Stimulated activated CD8-positive, alpha-beta memory T cell treated with anti-CD3 and anti-CD28 coated beads, Interleukin-7, amount 100 ng/mL, for 24 hours (primary cell): ENCODE results near the gene FRG2C.
"Not testable (repeated sequence)": the region's sequence is repeated elsewhere in the genome, so short reads cannot be mapped to it uniquely, and the experiment has no call there.

Experiments
- DNase-seq: peaks from one replicate; pipeline ENCODE4 v3.0.0-alpha.2; 2020; ENCODE audit warnings: low read depth

FRG2C gene

GRCh38 chr3:75669348-75670297 is 5.5 kb downstream of the FRG2C start:
- DNase-seq, result not testable (repeated sequence)

GRCh38 chr3:75670298-75671286 is 6.5 kb downstream of the FRG2C start:
- not testable (repeated sequence) for DNase-seq

GRCh38 chr3:75671287-75672139 is 7.4 kb downstream of the FRG2C start:
- not testable (repeated sequence) for DNase-seq

GRCh38 chr3:75672140-75672775 is 8.1 kb downstream of the FRG2C start:
- DNase-seq, result not testable (repeated sequence)

- not testable (repeated sequence) for DNase-seq
Observed at GRCh38 chr3:75683965-75684364, 19.8 kb downstream of the FRG2C start.

GRCh38 chr3:75687323-75687722 is 23.2 kb downstream of the FRG2C start:
- DNase-seq, result no peak

- no peak for DNase-seq
Observed at GRCh38 chr3:75692061-75692460, 27.9 kb downstream of the FRG2C start.
